HG02642 (cell line): Measurements from ENCODE around the gene TMED10.
"Not testable (repeated sequence)": the region's sequence is repeated elsewhere in the genome, so short reads cannot be mapped to it uniquely, and the experiment has no call there.

Experiments used
- ATAC-seq: cut with Tn5 transposase; IDR thresholded peaks from one replicate; pipeline ENCODE4 v1.9.1; 2021; ENCODE audit warnings: mild to moderate bottlenecking; ENCODE audit not compliant: unreplicated experiment, poor library complexity

Gene TMED10

DNA sequence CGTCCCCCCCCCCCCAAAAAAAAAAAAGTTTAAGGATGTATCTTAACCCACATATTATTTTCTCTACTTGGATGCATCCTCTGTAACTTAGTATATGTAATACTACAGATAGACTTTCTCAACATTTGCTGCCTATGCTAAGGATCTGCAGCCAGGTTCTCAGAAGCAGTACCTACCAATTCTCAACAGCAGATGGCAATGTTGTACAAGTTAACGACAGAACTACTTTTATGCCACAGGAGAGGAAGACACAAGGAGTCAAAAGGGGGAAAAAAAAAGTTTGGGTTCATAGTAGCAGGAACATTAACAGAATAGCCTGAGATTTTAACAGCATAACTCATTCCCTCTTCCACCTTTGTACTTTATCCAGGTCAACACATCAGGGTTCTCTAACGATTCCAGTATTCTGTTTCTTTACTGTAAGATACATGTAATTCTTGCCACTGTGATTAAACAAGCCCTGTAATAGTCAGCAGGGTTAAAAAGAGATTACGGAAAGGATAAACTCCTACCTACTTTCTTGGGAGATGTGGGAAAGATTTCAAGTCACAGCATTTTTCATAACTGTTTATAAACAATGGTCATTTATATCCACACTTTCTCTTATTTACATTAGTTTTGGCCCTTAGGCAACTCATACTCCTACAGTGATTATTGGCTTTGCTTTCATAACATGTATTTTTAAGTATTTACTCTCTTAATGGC, 43.9 kb downstream of the TMED10 start:
- ATAC-seq: no peak

GRCh38 chr14:75128596-75128990, 47.8 kb downstream of the TMED10 start:
- no peak for ATAC-seq

- ATAC-seq: no peak
Measured at GRCh38 chr14:75127903-75128595, 48.4 kb downstream of the TMED10 start.

GRCh38 chr14:75127474-75127820, 49.0 kb downstream of the TMED10 start:
- ATAC-seq: not testable (repeated sequence)

DNA sequence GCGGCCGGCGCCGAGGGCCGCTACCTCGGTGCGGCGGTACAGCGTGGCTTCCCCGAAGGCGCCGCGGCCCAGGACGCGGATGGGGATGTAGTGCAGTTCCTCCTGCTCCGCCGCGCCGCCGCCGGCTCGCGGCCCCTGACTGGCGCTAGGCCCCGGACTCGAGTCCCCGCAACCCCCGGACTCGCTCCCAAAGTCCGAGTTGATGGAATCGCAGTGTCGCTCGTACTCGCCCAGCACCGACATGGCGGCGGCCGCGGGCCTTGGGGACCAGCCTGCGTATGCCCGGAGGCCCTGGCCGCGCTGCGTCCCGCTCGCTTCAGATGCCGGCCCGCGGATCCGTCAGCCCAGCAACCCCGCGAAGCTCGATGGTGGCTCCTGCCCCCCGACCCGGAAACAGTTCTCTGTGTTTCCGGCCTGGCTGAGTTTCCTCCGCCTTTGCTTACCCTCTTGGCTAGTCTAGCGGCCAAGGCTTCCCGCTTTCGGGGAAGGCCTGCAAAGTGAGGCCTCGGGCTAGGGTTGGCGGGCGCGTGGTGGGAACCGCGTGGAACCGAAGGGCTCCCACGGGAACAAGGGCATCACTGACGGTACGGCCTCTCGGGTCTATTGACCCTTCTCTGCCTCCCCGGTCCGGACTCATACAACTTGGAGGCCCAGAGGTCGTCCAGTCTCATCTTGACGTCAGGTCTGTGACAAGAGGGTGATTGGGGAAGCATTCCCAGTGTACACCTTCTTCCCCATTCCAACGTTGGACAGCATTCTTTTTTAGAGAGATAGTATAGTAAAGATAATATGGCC, 49.5 kb downstream of the TMED10 start, which contains the start of gene NEK9:
NEK9 (minus strand) TSS at position 370 of the 795 bp plus-strand sequence; CDS start at position 243, 127 bp downstream.
- ATAC-seq: peak; percentile 92

DNA sequence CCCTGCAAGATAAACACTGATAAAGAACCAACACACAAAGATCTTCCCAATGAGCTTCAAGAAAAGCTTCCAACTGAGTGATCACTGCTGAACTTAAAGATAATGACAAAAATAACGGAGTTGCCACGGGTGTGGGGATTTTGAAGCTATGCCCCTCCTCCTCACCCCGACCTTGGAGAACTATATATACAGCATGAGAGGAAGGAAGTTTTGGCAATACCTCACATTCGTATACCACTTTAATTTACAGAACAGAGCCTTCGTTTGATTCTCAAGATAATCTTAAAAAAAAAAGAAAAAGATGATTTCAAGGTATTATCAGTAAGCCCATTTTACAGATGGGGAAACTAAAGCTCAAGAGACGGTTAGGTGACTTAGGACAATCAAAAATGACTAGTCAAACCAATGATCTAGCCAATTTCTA, 50.3 kb downstream of the TMED10 start:
- ATAC-seq: no peak

GRCh38 chr14:75125617-75126016, 50.8 kb downstream of the TMED10 start:
- no peak for ATAC-seq

DNA sequence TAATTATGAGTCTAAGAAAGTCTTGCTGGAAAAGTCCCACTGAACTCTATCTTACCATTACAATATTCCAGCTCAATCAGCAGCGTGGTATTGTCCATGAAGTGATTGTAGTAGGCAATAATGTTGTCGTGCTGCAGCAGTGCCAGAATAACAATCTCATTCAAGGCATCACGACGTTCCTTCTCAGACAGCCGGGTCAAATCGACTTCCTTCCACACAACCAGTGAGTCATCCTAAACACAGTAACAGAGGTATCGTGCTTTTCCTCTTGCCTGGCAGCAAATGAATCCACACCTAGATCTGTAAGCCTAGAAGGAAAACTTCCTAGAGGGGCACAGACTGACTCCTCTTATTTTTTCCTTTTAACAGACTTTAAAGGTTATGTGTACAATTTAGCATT, 52.4 kb downstream of the TMED10 start:
- no peak for ATAC-seq

DNA sequence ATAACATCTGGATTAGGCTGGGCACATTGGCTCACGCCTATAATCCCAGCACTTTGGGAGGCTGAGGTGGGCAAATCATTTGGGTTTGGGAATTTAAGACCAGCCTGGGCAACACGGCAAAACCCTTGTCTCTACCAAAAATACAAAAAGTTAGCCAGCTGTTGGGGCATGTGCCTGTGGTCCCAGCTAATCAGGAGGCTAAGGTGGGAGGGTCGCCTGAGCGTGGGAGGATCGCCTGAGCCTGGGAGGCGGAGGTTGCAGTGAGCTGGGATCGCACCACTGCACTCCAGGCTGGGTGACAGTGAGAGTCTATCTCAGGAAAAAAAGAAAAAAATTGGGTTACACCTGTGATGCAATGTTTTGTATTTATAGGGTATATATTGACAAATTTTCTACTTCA, 54.9 kb downstream of the TMED10 start:
- ATAC-seq: no peak

GRCh38 chr14:75120541-75121291, 55.7 kb downstream of the TMED10 start:
- ATAC-seq: no peak

DNA sequence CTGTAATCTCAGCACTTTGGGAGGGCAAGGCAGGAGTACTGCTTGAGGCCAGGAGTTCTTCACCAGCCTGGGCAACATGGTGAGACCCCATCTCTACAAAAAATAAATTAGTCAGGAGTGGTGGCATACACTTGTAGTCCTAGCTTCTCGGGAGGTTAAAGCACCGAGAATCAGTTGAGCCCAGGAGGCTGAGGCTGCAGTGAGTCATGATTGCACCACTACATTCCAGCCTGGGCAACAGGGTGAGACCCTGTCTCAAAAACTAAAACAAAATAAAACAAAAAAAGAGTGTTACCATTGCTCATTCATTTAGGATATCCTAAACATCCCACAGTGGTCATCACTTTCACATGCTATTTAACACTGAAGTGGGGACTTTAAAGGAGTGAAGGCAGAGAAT, 57.4 kb downstream of the TMED10 start:
- ATAC-seq: no peak

DNA sequence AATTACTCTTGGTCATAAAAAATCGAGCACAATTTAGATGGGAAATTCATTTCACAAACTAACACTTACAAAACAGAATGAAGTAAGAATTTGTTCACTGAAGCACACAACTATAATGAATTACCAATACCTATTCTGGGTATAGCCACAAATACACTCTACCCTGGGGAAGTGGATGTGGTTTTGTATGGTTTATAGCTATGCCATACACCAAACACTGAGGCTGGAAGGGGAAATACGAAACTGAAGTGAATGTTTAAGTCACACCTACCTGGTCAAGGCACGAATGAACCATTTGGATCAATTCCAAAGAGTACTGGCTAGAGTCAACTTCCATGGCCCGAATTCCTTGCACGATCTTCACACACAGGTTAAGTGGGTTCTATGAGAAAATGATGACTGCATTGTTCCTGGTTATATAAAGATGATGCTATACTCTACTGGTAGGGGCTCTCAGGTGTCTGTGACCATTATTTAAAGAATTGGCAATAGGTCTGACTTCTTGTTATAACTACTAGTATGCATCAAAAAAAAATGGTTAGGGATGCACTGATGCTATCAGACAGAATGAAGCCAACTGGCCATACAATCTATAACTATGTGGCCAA, 62.4 kb downstream of the TMED10 start:
- ATAC-seq: no peak

DNA sequence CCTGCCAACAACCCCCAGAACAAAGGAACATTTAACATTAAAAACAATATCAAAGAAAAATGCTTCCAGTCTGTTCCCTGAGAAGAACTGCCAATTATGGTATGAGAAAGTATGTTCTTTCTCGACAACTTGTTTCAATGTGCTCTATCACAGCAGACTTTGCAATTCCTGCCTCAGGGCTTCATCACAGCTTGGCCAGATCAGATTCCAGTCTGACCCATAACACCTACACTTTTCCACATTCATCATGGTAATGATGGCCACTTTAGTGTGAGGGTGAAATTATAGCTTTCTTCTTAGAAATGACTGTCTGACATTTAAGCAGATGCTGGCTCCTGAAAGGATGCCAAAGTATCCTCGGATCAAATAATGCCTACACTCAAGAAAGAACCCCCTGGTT, 66.5 kb downstream of the TMED10 start:
- ATAC-seq: no peak

GRCh38 chr14:75107186-75107585, 69.2 kb downstream of the TMED10 start:
- ATAC-seq: no peak

GRCh38 chr14:75101491-75101890, 74.9 kb downstream of the TMED10 start:
- no peak for ATAC-seq

- ATAC-seq: no peak
Measured at GRCh38 chr14:75098682-75099081, 77.7 kb downstream of the TMED10 start.

DNA sequence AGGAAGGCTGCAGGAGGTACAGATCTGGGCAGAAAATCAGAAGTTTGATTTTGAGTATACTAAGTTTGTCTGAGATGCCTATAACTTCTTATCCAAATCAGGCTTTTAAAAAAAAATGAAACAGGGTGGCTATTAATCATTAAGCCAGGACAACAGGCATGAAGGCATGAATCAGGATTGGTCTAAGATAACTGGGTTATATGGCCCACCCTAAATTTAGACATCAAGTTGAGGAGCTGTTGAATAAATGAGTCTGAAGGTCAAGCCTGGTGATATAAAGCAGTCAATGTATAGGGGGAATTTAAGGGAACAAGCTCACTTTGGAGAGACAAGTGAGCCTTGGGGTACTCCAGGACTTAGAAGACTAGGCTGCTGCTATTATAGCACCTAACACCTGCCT, 78.2 kb downstream of the TMED10 start:
- no peak for ATAC-seq

- no peak for ATAC-seq
Measured at GRCh38 chr14:75096959-75097358, 79.5 kb downstream of the TMED10 start.

DNA sequence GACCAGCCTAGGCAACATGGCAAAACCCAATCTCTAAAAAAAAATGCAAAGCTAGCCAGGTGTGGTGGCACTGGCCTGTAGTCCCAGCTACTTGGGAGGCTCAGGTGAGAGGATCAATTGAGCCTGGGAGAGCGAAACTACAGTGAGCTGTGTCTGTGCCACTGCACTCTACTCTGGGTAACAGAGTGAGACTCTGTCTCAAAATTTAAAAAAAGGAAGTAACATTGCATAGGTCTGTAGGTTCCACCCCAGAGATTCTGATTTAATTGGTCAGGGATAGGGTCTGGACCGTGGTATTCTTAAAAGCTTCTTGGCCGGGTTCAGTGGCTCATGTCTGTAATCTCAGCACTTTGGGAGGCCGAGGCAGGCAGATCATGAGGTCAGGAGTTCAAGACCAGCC, 80.7 kb downstream of the TMED10 start:
- ATAC-seq: no peak

GRCh38 chr14:75094896-75095295, 81.5 kb downstream of the TMED10 start:
- no peak for ATAC-seq
